Stimulated activated CD8-positive, alpha-beta memory T cell treated with anti-CD3 and anti-CD28 coated beads, Interleukin-4, amount 100 ng/mL, for 24 hours (primary cell): ENCODE measurements around the gene OR6C2.
"Not testable (repeated sequence)": the region's sequence is repeated elsewhere in the genome, so short reads cannot be mapped to it uniquely, and the experiment has no call there.

ENCODE experiments used
- DNase-seq: peaks from one replicate; pipeline ENCODE4 v3.0.0-alpha.2; 2020; ENCODE audit warnings: low read depth

Gene OR6C2

GRCh38 chr12:55443776-55444175 is at the start of gene OR6C2:
Gene OR6C2, plus strand, starts transcription at chr12:55444076. Its CDS starts 8,138 bp downstream, at chr12:55452214.
- no peak for DNase-seq

GRCh38 chr12:55396326-55396725 is 47.5 kb upstream of the OR6C2 start:
- no peak for DNase-seq

GRCh38 chr12:55400229-55400628 is 43.6 kb upstream of the OR6C2 start, which contains the start of gene OR6C65:
Gene OR6C65, plus strand, starts transcription at chr12:55400529. Its CDS starts 0 bp downstream, at chr12:55400529.
- no peak for DNase-seq

DNA sequence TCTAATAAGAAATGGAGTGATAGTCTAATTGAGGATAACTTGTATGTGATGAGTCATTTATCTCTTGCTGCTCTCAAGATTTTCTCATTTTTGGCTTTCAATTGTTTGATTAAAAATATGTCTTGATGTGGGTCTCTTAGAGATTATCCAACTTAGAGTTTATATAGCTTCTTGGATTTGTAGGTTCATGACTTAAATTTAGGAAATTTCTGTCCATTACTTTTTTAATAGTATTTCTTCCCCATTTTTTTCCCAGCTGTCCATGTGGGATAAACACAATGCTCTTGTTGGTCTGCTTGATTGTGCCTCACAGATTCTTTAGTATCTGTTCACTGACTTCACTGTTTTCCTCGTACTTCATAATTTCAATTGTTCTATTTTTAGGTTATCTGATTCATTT is 36.0 kb upstream of the OR6C2 start:
- no peak for DNase-seq

DNA sequence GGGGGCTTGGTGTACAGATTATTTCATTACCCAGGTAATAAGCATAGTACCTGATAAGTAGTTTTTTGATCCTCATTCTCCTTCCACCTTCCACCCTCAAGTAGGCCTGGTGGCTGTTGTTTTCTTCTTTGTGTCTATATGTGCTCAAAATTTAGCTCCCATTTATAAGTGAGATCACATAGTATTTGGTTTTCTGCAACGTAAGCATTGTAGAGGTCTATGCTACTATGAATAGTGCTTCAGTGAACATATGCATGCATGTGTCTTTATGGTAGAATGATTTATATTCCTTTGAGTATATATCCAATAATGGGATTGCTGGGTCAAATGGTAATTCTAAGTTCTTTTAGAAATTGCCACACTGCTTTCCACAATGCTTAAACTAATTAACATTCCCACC is 34.7 kb upstream of the OR6C2 start:
- DNase-seq, result not testable (repeated sequence)

GRCh38 chr12:55412138-55412537 is 31.7 kb upstream of the OR6C2 start:
- DNase-seq, result not testable (repeated sequence)

DNA sequence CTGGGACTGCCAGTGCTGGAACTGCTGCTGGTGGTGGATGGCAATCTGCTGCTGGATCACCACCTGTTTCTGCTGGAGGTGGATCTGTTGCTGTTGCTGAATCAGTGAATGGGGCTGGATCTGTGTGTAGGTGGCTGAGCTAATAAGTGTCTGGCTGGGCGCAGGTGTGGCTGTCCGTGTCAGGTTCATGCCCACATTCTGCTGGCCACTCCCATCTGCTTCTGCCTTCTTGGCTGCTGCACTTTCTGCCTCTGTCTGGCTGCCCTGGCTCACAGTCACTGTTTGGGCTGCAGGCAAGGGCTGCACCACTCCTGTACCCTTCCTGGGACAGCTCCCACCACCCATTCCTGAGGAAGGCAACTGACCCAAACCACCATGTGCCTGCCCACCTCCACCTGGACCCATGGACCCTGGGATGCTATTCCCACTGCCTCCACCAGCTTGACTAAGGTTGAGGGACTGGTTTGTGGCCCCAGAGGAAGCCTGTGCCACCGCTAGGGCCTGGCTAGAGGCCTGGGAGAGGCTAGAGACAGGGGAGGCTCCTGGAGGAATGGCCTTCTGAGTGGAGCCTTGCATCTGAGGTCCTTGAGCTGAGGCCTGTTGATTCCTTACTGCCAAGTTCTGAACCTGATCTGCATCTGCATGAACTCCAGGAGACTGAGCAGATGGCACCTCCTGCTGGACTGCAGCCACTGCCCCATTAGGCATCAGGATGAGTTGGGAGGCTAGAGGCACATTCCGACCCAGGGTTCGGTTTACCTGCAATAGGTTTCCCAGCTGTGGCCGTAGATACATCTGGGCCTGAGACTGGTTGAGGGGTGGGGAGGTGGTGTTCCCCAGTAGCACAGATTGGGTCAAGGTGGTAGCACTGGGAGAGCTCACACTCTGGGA is 30.1 kb upstream of the OR6C2 start:
- DNase-seq, result not testable (repeated sequence)

- not testable (repeated sequence) for DNase-seq
Measured at GRCh38 chr12:55414396-55414823, 29.5 kb upstream of the OR6C2 start.

DNA sequence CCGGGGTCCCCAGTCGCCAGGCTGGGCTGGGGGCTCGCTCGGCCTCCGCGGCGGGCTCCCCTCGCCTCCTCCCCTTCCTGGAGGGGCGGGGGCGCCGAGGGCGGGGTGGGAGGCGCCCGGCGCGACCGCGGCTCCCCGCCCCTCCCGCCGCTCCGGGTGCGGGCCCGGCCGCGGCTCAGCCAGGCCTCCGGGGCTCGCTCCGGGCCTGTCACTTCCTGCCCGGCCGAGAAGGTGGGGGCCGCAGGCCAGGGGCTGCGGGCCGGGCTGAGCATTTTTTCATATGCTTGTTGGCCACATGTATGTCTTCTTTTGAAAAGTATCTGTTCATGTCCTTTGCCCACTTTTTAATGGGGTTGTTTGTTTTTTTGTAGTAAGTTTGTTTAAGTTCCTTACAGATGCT is 29.0 kb upstream of the OR6C2 start:
- DNase-seq, result not testable (repeated sequence)

- DNase-seq, result no peak
Measured at GRCh38 chr12:55416961-55417360, 26.9 kb upstream of the OR6C2 start.

- no peak for DNase-seq
Measured at GRCh38 chr12:55420307-55420962, 23.4 kb upstream of the OR6C2 start.

- DNase-seq, result no peak
Measured at GRCh38 chr12:55425954-55426353, 17.9 kb upstream of the OR6C2 start, which contains the start of gene OR6C76. Gene OR6C76, plus strand, starts transcription at chr12:55426254. Its CDS starts 0 bp downstream, at chr12:55426254.

GRCh38 chr12:55428331-55429243 is 15.3 kb upstream of the OR6C2 start:
- DNase-seq, result no peak

- DNase-seq, result not testable (repeated sequence)
Measured at GRCh38 chr12:55441233-55441632, 2.6 kb upstream of the OR6C2 start.

DNA sequence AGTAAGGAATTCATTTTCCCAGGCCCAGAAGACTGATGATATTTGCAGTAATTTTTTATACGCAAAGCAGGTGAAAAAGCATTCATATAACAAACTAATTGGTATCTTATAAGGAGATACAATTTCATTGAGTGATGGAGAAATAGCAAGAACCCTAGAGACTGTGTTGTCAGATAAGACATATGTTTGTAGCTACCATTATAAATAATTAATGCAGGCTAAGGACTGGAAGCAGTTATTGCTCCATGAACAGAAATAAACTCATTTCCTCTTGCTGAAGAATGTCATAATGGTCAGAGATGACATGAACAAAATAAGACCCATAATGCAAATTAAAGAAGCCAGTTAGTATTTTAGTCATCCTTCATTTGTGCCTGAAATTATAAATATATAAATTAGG is 1.5 kb downstream of the OR6C2 start:
- DNase-seq, result no peak

DNA sequence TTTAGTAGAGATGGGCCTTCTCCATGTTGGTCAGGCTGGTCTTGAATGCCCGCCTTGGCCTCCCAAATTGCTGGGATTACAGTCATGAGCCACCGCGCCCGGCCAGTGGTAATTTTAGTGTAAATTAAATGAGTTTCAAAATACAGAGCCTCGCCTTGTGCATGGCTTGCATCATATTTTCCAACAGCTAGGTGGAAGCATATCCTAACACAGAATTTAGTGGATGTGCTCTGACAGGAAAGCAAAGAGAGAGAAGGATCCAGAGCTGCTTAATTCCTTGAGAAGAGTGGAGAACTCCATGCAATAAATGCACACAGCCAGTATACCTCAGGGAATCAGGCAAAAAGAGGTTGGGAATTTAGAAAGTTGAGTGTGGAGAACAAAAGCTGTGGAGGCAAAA is 2.5 kb downstream of the OR6C2 start:
- no peak for DNase-seq

- no peak for DNase-seq
Measured at GRCh38 chr12:55448825-55449224, 4.9 kb downstream of the OR6C2 start.

GRCh38 chr12:55464926-55465325 is 21.1 kb downstream of the OR6C2 start:
- DNase-seq, result not testable (repeated sequence)

GRCh38 chr12:55467836-55468235 is 24.0 kb downstream of the OR6C2 start:
- DNase-seq, result no peak

GRCh38 chr12:55469291-55469690 is 25.4 kb downstream of the OR6C2 start:
- no peak for DNase-seq

DNA sequence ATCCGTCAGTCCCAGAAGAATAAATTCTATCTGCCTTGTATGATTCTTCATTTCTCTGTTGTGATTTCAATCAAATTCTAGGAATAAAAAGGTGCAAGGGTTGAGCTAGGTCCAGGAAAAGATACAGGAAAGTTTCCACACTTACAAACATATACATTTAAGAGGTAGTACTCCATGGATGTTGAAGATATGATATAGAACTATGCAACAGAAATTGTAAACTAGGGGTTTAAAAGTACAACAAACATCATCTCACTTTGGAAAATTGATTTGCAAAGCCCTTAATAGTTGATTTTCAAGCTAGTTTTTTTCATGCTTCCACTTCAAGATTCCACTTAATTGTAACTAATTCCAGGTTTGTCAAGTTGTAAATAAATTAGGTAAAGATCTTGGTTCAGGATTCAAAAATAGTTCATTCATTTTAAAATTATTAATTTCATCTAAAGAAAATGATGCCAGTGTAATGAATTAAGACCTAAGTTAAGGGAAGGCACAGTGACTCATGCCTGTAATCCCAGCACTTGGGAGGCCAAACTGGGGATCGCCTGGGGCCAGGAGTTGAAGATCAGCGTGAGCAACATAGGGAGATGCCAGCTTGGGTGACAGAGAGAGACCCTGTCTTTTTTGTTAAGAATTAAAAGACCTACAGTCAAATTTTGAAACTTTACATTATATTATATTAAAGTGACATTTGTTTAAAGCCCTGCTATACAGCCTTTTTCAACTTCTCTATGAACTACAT is 26.4 kb downstream of the OR6C2 start, which contains the start of gene OR6C70:
Gene OR6C70 (minus strand): TSS at position 51 of the 742 bp plus-strand sequence. CDS start 0 bp downstream, at position 51.
- DNase-seq, result no peak
